Esophagus (tissue), 2 donors: Measurements from ENCODE around the gene SP100. TPM values are rescaled to one million over a fixed set of nuclear protein-coding genes. Genes with fewer than 3 reads are reported as not detected.
"Not testable (repeated sequence)": the region's sequence is repeated elsewhere in the genome, so short reads cannot be mapped to it uniquely, and the experiment has no call there.

ENCODE experiments used
- H3K27ac ChIP-seq, 2 donors: one replicate each; pipeline ENCODE4 v1.5.1; 2013; ENCODE audit warnings: low read depth in 2 of 2, mild to moderate bottlenecking in 2 of 2, inconsistent platforms in 1 of 2, low read length in 1 of 2, moderate library complexity in 1 of 2
- H3K27me3 ChIP-seq, 2 donors: one replicate each; pipeline ENCODE4 v1.6.1; 2013; ENCODE audit warnings: low read length in 2 of 2, control low read depth in 1 of 2, mild to moderate bottlenecking in 1 of 2; ENCODE audit not compliant: insufficient read depth in 2 of 2, control insufficient read depth in 1 of 2
- H3K36me3 ChIP-seq, 2 donors: one replicate each; pipeline ENCODE4 v1.6.1; 2013; ENCODE audit warnings: low read length in 1 of 2; ENCODE audit not compliant: control insufficient read depth in 2 of 2, insufficient read depth in 2 of 2
- H3K4me1 ChIP-seq, 2 donors: one replicate each; pipeline ENCODE4 v1.6.1; 2013; ENCODE audit warnings: low read length in 1 of 2; ENCODE audit not compliant: control insufficient read depth in 2 of 2, insufficient read depth in 2 of 2
- H3K4me3 ChIP-seq, 2 donors: one replicate each; pipeline ENCODE4 v1.5.1; 2013; ENCODE audit warnings: low read length in 2 of 2, mild to moderate bottlenecking in 2 of 2, low read depth in 1 of 2, moderate library complexity in 1 of 2
- H3K9me3 ChIP-seq, 2 donors: one replicate each; pipeline ENCODE4 v1.6.1; 2013; ENCODE audit warnings: mild to moderate bottlenecking in 2 of 2, low read depth in 1 of 2, low read length in 1 of 2, moderate library complexity in 1 of 2; ENCODE audit not compliant: control insufficient read depth in 2 of 2, insufficient read depth in 1 of 2
- WGBS, 2 donors: extraction: QIAGEN DNeasy Blood & Tissue Kit; methylation state at CpG; one replicate each; pipeline ENCODE4 v1.1.7; 2013; 5-methylcytosine and 5-hydroxymethylcytosine counted together
- polyA plus RNA-seq, 2 donors: library from polyadenylated mRNA; stranded (reverse); fragments of 200-250 nt; gene quantifications; one replicate each; pipeline ENCODE4 v1.2.3, GENCODE V29; 2013
- donor health status: healthy with polysubstance abuse.
- donor health status: Bipolar disorder and iron deficiency.

SP100 gene
- polyA plus RNA-seq, 2 donors = 18.3 to 19.2 TPM

- Histone ChIP-seq H3K9me3 (no peaks in the 10 kb centered on the region), H3K27ac (no peak overlapping the region), H3K36me3 (peaks cover 0 to 2% of the 10 kb centered on the region in 2 donors), H3K4me3 (no peak overlapping the region), H3K4me1 (peaks cover 0 to 6% of the 10 kb centered on the region in 2 donors), H3K27me3 (no peaks in the 10 kb centered on the region)
- WGBS, 2 donors = 93 to 96% methylated on average over 3 of the region's 3 CpGs
Measured at GRCh38 chr2:230405824-230406223, 10.2 kb upstream of the SP100 start.

- Histone ChIP-seq H3K4me1 (peaks cover 3 to 14% of the 10 kb centered on the region in 2 donors), H3K27me3 (no peaks in the 10 kb centered on the region), H3K9me3 (no peaks in the 10 kb centered on the region), H3K4me3 (no peak overlapping the region), H3K36me3 (no peaks in the 10 kb centered on the region), H3K27ac (peak overlapping the region in 1 of 2 donors; percentile 46)
- WGBS, 2 donors = 44 to 54% methylated on average over 3 of the region's 3 CpGs
Measured at GRCh38 chr2:230408244-230408842, 7.7 kb upstream of the SP100 start.

GRCh38 chr2:230409316-230409715 lies 6.7 kb upstream of the SP100 start:
- 20 to 34% methylated on average over 2 of the region's 2 CpGs for WGBS, 2 donors
- Histone ChIP-seq H3K4me1 (peaks cover 3 to 14% of the 10 kb centered on the region in 2 donors), H3K27ac (peak overlapping the region in 1 of 2 donors; percentile 46)
- H3K4me3 ChIP-seq, H3K27me3 ChIP-seq, H3K9me3 ChIP-seq, H3K36me3 ChIP-seq: not testable (repeated sequence)

DNA sequence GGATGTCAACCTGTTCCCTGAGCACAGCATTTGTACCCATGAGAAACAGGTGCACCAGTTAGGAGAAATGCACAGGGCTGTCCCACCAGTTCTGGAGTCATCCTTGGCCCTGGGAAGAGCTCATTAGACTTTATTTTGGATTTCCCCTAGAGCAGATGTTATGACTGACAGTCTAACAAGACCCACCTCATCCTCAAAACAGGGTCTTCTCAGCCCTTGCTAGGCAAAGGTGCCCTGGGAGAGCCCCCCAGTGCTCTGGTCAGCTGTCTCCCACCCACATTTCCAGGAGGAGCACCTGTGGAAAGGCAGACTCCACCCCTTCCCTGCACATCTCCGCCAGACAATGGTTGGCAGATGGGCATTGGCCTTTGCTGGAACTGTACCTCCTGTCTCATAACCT lies 5.7 kb upstream of the SP100 start:
- H3K9me3 ChIP-seq = no peaks in the 10 kb centered on the region
- no peaks in the 10 kb centered on the region for H3K27me3 ChIP-seq
- H3K36me3 ChIP-seq = no peaks in the 10 kb centered on the region
- H3K4me3 ChIP-seq = no peak overlapping the region
- peaks cover 3 to 16% of the 10 kb centered on the region in 2 donors for H3K4me1 ChIP-seq
- H3K27ac ChIP-seq = no peak overlapping the region
- 98 to 100% methylated on average over 1 of the region's 1 CpG for WGBS, 2 donors

- WGBS, 2 donors = 36 to 38% methylated on average over 16 of the region's 16 CpGs
- Histone ChIP-seq H3K9me3 (no peaks in the 10 kb centered on the region), H3K36me3 (no peaks in the 10 kb centered on the region), H3K27me3 (no peaks in the 10 kb centered on the region), H3K27ac (peak overlapping the region; percentile 86), H3K4me1 (peaks cover 3 to 16% of the 10 kb centered on the region in 2 donors), H3K4me3 (peak overlapping the region; percentile 73 to 78)
Measured at GRCh38 chr2:230410861-230411569, 5.0 kb upstream of the SP100 start.

DNA sequence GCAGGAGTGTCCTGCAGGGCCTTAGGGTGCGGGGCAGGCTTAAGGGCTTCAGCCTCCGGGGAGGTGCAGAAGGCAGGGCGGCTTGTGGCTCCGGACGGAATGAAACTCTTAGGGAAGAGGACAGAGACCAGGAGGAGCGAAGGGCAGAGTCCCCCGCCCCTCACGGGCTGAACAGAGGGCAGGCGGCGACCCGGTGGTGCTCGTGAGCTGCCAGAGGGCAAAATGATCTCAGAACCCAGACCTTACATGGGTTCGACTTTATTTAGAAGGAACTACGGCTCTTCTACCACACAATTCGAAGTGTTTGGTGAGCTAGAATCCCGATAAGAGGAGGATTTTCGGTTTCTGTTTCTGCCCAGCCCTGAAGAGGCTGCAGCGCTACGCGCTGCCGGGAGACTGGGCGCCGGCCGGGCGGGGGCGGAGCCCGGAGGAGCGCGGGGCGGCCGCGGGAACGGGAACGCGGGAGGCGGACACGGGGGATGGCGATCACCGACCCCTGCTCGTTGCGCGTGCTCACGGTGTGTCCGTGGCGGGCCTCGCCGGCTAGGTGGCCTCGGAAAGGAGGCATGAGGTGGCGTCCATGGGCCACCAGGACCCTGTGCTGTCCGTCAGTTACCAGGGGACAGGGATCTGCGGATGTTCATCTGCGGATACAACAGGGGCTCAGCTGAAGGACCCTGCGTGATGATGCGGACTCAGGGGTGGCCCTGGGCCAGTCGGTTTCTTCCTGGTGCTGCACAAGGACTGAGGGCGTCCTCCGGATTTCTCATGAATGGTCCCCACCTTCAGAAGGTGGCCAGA lies 4.2 kb upstream of the SP100 start:
- Histone ChIP-seq H3K36me3 (no peaks in the 10 kb centered on the region), H3K9me3 (no peaks in the 10 kb centered on the region), H3K4me1 (peaks cover 3 to 16% of the 10 kb centered on the region in 2 donors), H3K27ac (peak overlapping the region; percentile 86), H3K4me3 (peak overlapping the region; percentile 73 to 78), H3K27me3 (no peaks in the 10 kb centered on the region)
- 1% methylated on average over 57 of the region's 57 CpGs for WGBS, 2 donors

DNA sequence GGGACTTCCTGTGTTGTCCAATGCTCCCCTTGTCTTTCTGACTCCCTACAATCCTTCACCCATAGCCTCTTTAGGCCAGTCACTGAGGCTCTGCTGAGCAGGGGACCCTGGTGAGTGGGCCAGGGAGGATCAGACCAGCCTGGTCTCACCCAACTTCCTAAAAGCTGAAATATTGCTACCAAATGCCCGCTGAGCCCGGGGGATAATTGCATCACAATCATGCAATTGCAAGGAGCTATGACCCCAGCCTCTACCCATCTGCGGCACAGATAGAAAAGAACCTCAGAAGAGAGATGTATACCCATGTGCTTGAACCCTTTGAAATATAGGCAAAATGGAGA lies 3.7 kb upstream of the SP100 start:
- Histone ChIP-seq H3K27ac (peak overlapping the region; percentile 86), H3K9me3 (no peaks in the 10 kb centered on the region), H3K4me1 (peaks cover 3 to 16% of the 10 kb centered on the region in 2 donors), H3K36me3 (no peaks in the 10 kb centered on the region), H3K27me3 (no peaks in the 10 kb centered on the region), H3K4me3 (peak overlapping the region; percentile 73 to 78)
- WGBS, 2 donors = 89 to 90% methylated on average over 3 of the region's 3 CpGs

DNA sequence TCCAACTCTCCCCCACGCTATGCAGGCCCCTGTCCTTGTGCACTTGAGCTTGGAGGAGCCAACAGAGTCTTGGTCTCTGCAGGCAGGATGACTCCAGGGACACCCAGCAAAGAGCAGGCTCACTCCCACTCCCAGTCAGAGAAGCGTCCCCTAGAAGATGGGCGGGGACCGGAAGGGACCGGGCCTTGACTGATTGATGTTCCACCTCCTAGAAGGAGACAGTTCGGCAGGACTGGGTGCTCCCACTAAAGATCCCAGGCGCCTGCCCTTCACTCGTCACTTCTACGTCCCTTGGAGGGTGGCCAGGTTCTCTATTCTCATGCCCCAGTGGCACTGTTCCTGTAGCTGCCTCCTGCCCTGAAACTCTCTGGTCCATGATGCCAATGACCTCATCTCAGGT lies 3.2 kb upstream of the SP100 start:
- Histone ChIP-seq H3K27me3 (no peaks in the 10 kb centered on the region), H3K4me3 (no peak overlapping the region), H3K4me1 (peaks cover 3 to 16% of the 10 kb centered on the region in 2 donors), H3K27ac (no peak overlapping the region), H3K9me3 (no peaks in the 10 kb centered on the region), H3K36me3 (no peaks in the 10 kb centered on the region)
- 92 to 93% methylated on average over 9 of the region's 9 CpGs for WGBS, 2 donors

DNA sequence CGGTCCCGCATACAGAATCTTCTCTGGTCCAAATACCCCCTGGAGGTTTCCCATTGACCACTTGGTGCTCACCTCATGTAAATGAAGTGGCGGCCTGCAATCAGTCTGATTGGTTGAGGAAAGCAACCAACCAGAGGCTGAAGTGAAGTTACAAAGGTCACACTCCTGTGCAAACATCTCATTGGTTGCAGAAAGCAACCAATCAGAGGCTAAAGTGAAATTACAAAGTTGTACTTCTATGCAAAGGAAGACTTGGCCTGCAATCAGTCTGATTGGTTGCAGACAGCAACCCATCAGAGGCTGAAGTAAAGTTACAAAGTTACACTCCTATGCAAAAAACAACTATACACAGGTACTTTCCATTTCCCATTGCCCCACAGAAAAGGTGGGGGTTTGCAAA lies 2.5 kb upstream of the SP100 start:
- H3K27me3 ChIP-seq = no peaks in the 10 kb centered on the region
- no peaks in the 10 kb centered on the region for H3K36me3 ChIP-seq
- no peak overlapping the region for H3K4me3 ChIP-seq
- H3K4me1 ChIP-seq = peaks cover 3 to 15% of the 10 kb centered on the region in 2 donors
- no peaks in the 10 kb centered on the region for H3K9me3 ChIP-seq
- no peak overlapping the region for H3K27ac ChIP-seq
- WGBS, 2 donors = 93 to 95% methylated on average over 3 of the region's 3 CpGs
